DMS79 treated with DMSO at 0.1 percent for 48 hours (cell line): ENCODE results near the gene TSR1.

Experiments used
- DNase-seq: peaks from one replicate; lab custom pipeline; 2025; lab: John Stamatoyannopoulos, UW

TSR1 gene

DNA sequence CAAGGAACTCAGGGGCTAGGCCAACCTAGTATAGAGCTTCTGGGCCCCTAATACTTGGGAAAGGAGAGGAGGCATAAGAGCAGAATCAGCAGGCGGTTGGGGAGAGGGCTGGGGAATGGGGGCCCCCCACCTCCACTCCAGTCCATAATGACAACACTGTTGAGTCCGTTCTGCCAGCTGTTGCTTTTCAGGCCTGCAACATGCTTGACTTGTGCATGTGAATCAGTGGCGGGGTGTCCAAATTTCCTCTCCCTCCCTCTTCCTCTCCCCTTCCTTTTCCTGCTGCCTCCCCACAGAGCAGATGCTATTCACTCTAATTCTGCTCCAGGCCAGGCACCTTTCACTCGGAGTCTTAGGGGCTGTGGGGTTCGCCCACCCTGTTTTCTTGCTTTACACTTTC is 32.8 kb upstream of the TSR1 start:
- DNase-seq: no peak

DNA sequence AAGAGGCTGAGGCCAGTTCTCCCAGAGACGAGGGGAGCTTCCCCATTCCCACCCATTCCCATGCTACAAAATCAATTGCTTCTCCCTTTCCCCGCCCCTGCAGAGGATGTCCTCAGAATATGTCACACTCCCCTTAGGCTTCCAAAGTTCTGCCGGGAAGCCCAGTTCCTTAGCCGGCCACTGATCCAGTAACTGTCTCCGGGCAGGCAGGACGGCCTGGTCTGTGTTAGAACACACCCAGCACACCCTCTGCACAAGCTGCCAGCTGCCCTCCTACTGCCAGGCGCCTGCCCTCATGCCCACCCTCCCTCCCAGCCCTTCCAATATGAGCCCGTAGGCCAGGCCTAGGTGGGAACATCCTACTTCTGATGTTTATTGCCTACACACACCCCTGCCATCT is 32.1 kb upstream of the TSR1 start:
- no peak for DNase-seq

DNA sequence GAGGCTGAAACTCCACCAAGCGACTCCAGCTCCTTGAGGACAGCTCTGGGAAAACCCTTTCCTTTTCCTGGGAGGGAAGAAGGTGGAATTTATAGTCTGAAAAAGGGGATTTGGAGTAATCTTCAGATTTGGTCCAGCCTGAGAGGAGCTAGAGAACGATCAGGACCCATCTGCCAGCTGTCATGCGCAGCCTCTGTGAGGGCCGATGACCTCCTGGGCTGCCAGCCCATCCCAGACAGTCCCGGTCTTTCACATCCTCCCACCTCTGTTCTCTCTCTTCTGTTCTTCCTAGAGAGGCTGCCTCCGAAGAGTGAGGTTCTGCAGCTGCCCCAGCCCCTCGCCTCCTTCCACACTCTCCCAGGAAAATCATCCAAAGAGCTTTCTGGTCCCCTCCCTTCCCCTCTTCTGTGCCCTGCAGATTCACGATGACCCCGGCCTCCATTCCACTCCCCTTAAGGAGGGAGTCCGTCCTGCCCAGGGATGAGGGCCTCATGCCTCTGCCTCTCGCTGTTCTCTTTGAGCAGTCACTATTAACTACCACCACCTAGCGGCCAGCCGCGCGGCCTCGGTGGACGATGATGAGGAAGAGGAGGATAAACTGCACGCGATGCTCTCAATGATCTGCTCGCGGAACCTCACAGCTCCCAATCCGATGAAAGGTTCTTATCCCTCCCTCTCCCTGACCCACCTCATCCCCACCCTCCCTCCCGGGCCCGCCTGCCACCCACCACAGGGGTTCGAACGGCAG is 30.7 kb upstream of the TSR1 start:
- DNase-seq: no peak

DNA sequence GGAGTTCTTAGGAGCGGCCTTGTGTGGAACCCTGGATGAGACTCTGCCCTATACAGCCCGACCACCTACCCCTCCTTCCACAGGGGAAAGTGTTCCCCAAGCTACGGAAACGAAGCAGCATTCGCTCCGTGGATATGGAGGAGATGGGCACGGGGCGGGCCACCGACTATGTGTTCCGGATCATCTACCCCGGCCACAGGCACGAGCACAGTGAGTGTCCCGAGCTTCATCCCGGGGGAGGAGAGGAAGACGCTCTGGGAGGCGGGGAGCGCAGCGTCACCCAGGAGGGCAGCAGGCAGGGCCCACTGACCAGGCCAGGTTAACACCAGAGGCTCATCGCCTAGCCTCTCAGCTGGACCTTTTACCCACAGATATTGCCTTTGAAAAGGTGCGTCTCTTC is 28.9 kb upstream of the TSR1 start:
- no peak for DNase-seq

DNA sequence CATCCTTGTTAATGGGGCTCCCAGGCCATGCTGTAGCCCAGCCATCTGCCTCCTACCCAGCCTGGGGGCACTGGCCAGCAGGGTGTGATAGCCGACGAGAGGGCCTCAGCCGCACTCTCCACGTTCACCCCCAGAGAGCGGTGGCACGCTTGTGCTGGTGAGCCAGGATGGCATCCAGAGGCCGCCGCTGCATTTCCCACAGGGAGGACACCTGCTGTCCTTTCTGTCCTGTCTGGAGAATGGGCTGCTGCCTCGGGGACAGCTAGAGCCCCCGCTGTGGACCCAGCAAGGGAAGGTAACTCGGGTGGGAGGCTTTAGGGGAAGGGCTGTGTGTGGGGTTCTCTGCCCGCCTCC is 28.5 kb upstream of the TSR1 start:
- no peak for DNase-seq

DNA sequence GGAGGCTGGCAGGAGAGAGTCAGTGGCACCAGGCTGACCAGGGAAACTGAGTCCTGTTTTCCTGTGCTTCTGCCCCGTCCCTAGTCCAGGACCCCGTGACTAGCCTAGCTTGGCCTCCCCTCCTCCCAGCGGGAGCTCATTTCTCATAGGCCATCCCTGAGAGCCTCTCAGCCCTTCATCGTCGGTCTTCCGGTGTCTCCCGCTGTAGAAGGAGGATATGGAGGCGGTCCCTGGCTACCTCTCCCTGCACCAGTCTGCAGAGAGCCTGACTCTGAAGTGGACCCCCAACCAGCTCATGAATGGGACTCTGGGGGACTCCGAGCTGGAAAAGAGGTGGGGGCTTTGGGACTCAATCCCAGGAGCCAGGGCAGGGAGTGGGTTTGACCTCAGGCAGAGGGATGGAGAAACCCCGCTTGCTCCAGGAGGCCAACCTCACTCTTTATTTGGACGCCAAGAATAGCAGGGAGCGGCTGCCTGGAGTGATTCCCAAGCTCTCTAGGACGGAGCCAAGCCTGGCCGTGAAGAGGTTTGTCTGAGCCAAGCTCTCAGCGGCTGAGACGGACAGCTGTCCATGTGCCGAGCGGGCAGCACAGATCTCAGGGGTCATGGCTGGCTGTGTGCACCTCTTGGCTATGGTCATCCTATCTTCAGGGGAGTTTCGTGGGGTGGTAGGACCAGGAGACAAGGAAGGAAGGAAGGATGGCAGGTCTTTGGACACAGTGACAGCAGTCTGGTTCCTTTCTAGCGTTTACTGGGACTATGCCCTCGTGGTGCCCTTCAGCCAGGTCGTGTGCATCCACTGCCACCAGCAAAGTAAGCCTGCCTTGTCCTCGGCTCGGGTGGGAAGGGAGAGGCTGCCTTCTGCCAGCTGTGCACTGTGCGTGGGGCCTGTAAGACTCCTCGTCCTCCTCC is 27.9 kb upstream of the TSR1 start:
- DNase-seq: no peak

DNA sequence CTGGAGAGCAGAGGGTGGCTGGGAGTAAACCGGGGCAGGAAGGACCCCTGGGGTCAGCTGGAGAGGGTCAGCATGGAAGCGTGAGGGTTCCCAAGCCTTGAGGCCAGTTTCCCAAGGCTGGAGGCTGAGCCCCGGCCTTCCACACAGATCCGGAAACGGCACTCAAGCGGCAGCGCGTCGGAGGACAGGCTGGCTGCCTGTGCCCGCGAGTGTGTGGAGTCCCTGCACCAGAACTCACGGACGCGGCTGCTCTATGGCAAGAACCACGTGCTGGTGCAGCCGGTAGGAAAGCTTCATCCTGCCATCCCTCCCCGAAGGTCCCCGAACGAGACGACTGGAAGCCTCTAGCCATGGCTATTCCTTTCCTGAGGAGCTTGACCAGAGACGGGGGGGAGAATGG is 27.1 kb upstream of the TSR1 start:
- no peak for DNase-seq

DNA sequence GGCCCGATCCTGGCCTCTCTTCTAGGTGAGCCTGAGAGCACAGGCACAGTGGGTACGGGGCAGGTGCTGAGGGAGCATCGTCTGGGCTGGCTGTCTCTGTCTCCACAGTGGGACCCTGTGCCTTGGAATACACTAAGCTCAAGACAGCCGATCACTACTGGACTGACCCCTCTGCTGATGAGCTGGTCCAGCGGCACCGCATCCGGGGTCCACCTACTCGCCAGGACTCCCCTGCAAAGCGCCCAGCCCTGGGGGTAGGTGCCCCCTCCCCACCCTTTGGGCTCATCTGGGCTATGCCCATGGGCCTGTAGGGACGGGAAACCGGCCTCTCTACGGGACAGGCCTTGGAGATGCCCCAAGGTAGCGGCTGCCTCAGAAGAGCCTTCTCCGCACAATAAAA is 26.6 kb upstream of the TSR1 start:
- DNase-seq: no peak

DNA sequence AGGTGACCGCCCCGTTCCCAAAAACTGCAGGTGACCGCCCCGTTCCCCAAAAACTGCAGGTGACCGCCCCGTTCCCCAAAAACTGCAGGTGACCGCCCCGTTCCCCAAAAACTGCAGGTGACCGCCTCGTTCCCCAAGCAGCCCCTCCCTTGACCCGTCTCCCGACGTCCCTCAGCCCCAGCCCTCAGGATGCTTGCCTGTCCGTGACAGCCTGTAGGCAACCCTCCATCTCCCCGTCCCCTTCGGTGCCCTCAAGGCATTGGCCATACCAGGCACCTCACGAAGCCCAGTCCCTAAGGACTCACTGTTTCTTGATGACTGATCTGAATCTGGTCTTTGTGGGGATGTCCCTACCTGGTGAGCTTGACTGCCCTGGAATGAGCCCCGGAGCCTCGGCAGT is 26.2 kb upstream of the TSR1 start:
- no peak for DNase-seq

DNA sequence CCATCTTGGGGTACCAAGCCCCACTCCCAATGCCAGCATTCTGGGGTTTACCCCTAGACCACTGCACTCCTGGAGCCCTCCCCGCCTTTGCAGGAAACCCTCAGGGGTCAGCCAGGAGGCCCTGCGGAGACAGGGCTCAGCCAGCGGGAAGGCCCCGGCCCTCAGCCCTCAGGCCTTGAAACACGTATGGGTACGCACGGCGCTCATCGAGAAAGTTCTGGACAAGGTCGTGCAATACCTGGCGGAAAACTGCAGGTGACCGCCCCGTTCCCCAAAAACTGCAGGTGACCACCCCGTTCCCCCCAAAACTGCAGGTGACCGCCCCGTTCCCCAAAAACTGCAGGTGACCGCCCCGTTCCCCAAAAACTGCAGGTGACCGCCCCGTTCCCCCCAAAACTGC is 25.8 kb upstream of the TSR1 start:
- no peak for DNase-seq

DNA sequence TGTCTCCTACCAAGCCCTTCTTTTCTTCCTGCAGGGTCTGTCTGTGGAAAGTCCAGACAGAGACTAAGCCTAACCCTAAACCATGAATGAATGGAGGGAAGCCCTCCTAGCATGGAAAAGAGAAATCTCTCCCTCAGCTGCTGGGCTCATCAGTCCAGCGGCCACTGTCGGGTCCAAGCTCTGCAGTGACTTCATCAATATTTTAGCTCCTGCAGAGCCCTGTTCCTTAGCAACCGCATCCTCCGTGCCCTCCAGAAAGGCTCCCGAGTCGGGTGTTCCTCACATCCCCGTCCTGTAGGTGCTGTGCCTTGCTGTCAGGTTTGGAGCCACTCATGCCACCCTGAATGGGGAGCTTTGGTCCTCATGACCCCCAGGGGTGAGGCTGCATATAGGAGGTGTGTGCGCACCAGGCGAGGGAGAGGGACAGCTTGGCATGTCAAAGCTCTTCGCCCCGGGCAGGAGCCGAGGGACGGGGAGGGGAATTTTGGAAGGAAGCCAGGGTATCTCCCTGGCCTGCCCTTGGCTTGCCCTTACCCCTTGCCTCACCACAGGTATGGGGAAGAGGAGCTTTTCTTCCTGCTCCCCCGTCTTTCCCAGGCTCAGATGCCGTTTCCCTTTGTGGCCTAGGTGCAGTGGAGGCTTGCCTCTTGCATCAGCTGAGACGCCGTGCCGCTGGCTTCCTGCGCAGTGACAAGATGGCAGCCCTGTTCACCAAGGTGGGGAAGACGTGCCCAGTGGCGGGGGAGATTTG is 24.9 kb upstream of the TSR1 start:
- no peak for DNase-seq

DNA sequence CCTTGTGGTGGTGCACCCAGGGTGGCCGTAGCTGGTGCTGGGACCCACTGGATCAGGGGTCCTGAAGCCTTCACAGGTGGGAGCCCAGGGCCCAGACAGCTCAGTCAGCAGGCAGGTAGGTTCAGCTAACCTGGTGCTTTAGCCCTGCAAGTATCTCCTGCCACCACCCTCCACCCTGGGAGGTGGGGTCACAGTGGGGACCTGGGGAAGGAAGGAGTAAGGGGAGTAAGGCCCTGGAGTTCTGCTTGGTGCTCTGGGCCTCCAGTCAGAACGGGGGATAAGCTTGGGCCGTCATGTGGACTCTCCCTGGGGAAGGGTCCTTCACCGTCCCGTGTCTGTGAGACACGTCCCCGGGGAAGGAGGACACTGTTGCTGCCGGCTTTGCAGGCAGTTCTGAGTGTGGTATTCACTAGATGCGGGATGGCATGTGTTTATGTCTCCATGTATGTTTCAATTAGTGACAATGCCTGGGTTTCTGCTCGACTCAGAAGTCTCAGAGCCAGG is 21.7 kb upstream of the TSR1 start:
- no peak for DNase-seq

DNA sequence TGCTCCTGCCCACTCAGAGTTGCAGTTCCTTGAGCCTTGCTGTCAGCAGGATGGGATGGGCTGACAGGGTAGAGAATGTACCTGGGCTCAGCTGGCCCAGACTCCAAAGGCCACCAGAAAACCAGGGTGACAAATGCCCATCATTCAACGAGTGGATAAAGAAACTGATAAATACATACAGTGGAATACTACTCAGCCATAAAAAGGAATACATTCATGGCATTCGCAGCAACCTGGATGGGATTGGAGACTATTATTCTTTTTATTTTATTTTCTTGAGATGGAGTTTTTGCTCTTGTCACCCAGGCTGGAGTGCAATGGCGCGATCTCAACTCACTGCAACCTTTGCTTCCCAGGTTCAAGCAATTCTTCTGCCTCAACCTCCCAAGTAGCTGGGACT is 21.0 kb upstream of the TSR1 start:
- no peak for DNase-seq

DNA sequence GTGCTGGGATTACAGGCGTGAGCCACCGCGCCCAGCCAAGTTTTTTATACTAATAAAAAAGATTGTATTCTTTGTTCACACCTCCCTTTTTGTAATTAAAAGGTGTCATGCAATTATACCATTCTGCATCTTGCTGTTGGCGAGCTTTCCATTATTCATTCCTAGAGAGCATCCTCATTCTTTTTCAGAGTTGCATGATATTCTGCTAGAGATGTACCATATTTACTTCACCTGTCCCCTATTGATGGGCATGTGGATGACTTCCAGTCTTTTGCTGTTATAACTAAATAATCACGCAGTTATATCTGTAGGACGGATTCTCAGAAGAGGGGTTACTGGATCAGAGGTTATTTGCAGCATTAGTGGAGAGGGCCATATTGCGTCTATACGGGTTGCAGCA is 18.1 kb upstream of the TSR1 start:
- DNase-seq: no peak

DNA sequence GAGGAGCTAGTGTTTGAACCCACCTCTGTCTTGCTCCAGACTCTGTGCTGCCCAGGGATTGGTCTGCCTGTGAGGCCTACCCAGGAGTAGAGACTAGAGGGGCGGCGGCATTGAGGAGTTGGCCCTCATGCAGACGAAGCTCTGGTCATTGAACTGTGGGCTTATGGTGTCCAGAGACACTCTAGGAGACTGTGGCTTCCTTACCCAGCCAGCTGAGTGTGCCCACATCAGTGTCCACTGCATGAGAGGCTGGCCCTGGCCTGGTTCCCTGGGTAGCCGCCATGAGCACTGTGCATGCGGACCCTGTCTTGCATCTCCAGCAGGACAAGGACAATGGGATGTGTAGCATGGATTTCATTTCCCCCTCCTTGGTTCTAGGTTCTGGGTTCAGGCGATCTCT is 15.0 kb upstream of the TSR1 start:
- no peak for DNase-seq

DNA sequence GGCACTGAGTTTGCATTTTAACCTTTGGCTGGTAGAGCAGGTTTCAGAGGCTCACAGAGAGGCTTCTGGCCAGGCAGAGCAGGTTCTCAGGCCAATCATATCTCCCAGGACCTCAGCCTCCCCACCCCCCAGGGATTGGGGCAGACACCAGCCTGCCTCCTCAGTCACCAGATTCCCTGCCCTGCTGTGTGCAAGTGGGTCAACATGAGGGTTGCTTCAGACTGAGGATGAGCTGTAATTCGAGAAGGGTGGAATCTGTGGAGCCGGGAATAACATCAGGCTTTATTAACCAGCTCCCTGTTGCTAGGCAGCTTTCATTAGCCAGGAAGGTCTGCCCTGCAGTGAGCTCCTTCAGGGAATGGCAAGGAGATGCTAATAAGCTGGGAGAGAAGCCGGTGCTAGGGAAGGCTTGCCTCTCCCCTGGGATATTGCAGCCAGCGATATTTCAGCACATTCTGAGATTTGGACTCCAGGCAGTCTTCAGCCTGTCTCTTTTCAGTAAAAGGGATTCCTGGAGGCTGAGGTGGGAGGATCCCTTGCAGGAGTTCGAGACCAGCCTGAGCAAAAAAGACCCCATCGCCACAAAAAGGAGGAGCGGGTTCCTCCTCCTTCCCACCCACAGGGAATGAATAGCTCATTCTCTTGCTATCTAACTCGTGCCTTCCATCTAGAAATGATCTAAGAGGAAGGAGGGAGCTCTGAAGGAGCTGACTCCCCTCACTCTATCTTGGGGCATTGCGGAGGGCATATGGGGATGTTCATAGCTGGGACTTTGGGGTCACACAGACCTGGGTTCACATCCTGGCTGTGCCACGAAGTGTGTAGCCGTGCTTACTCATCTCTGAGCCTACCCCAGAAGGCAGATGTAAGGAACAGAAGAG is 11.8 kb upstream of the TSR1 start:
- peak; percentile 66 for DNase-seq

DNA sequence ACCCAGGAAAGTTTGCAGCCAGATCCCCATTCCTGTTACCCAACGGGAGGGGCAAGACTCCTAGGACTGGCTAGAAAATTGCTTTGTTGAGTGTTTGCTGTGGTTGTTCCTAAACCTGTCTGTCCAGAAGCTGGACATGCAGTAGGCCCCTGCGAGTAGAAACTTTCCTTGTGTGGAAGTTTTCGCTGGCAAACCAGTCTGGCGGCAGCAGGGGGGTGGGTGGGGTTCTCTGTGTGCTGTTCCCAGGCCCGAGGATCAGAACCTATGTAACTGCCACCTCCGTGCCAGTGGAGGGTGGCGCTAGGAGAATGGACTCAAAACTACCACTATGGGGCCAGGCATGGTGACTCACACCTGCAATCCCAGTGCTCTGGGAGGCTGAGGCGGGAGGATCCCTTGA is 10.2 kb upstream of the TSR1 start:
- no peak for DNase-seq

DNA sequence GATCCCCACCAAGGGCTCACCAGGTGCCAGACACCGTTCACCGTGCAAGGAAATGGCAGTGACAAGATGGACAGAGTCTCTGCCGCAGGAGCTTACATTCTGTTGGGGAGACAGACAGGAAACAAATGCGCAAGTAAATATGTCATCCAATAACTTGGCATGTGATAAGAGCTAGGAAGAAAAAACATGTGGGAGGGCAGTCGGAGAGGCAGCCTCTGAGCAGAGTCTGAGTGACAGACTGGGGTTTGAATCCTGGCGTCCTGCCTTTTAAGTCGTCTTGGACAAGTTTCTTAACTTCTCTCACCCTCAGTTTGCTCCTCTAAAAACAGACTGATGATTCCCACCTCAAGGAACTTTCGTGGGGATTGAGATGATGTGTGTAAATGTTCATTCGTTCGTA is 8.3 kb upstream of the TSR1 start:
- no peak for DNase-seq

DNA sequence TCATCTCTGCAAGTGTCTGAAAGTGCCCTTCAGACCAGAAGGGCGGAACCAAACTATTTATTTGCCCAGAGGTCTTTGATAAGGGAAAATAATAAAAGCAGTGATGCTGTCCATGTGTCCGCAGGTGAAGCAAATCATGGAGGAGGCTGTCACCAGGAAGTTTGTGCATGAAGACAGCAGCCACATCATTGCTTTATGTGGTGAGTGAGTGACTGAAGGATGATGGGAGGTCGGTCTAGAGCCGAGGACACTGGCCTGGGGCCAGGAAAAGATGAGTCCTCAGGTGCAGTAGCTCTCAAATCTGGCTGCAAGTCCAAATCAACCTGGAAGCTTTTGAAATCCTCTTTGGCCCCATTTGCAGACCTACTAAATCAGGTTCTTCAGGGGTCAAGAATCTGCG is 7.2 kb upstream of the TSR1 start:
- peak; percentile 48 for DNase-seq

DNA sequence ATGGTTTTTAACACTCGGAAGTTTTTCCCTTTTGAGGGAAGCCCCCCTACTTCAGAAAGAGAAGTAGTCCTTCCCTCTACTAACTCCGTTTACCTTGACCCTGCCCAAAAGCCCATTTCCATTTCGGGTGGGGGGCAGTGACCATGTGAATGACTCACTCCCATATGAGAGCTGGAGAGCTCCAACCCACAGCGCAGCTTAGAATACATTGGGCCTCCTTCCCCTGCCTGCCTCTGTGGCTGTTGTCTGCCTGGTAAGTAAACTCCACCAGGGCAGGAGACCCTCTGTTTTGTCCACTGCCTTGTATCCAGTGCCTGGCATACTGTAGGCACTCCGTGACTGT is 2.0 kb upstream of the TSR1 start:
- DNase-seq: no peak

DNA sequence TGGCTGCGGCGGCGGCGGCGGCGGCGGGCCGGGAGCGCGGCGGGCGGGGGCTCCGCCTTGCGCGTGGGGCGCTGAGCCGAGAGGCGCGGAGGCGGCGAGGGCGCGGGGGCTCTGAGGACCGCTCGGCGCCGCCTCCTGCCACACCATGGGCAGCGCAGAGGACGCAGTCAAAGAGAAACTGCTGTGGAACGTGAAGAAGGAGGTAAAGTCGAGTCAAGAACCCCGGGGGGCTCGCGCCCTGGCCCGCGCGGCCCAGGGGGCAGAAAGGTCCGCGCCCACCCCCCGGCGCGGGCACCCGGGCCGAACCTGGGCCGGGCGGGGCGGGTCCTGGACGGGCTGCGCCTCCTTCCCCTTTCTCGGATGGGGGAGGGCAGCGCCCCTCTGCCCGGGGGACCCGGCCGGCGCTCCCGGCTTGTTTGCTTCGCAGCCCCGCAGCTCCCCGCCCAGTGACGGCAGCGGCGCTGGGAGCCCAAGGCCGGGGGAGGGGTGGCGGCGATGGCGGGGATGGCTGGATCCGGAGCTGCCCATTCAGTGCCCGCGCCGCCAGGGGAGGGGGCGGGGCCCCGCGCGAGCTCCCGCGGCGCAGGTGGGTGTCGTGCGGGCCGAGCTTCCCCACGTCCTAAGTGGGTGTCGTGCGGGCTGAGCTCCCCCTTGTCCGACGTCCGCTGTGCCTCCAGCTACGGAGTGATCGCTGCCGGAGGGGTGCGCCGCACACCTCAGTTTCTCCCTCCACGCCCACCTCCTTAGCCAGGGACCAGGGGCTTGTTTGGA is 1.5 kb upstream of the TSR1 start:
- DNase-seq: no peak
